Activated CD4-positive, alpha-beta T cell treated with anti-CD3 and anti-CD28 coated beads for 36 hours (primary cell): ENCODE measurements around the gene EFNA5. TPM values are rescaled to one million over a fixed set of nuclear protein-coding genes. Genes with fewer than 3 reads are reported as not detected.
A peak's percentile ranks its signal among the peaks of the same experiment; 100 is the strongest.
"Not testable (repeated sequence)": the region's sequence is repeated elsewhere in the genome, so short reads cannot be mapped to it uniquely, and the experiment has no call there.

ENCODE experiments used
- ATAC-seq: fragments of 200-7000 bp; cut with Tn5 transposase; one replicate; pipeline ENCODE4 v1.10.0; 2021; ENCODE audit warnings: mild to moderate bottlenecking, moderate library complexity
- CTCF ChIA-PET: fragments of 350-600 bp; sonication (Branson Sonifier 250); formaldehyde crosslinking; loops from one replicate; lab custom pipeline; 2021; ENCODE audit warnings: antibody characterized with exemption; lab: Charles Lee
- POLR2A ChIA-PET: fragments of 350-600 bp; sonication (Branson Sonifier 250); formaldehyde crosslinking; loops from one replicate; lab custom pipeline; 2021; ENCODE audit warnings: antibody characterized with exemption, inconsistent platforms; lab: Charles Lee
- DNase-seq: peaks from one replicate; pipeline ENCODE4 v3.0.0-alpha.2; 2020
- H3K27ac Mint-ChIP-seq: one replicate; pipeline ENCODE4 v1.8.0; 2021; ENCODE audit warnings: mixed read lengths
- H3K27me3 Mint-ChIP-seq: one replicate; pipeline ENCODE4 v1.8.0; 2021; ENCODE audit warnings: mixed read lengths
- H3K36me3 Mint-ChIP-seq: one replicate; pipeline ENCODE4 v1.8.0; 2021; ENCODE audit warnings: low read depth, mixed read lengths
- H3K4me1 Mint-ChIP-seq: one replicate; pipeline ENCODE4 v1.8.0; 2021; ENCODE audit warnings: mixed read lengths
- H3K4me3 Mint-ChIP-seq: one replicate; pipeline ENCODE4 v1.8.0; 2021; ENCODE audit warnings: mild to moderate bottlenecking, moderate library complexity, mixed read lengths
- H3K9me3 Mint-ChIP-seq: one replicate; pipeline ENCODE4 v1.8.0; 2021; ENCODE audit warnings: low read depth, mixed read lengths
- intact Hi-C, 2 experiments: fragments of 100-400 bp; cut with DNase I in 1 of 2; cut with micrococcal nuclease in 1 of 2; formaldehyde crosslinking; loops; one replicate each; pipeline versions ENCODE4 v1.14.2 to v1.15.1; 2022 to 2024; cut with DNase I, micrococcal nuclease
- total RNA-seq, 2 experiments: library from RNA; stranded (reverse); gene quantifications; one replicate each; pipeline ENCODE4 v1.2.3, GENCODE V29; 2021

Gene EFNA5
- total RNA-seq, 2 experiments from 2014 or later = not detected

- Mint-ChIP-seq H3K4me3 (no peak overlapping the region), H3K36me3 (no peaks in the 10 kb centered on the region), H3K27ac (no peak overlapping the region), H3K27me3 (peaks cover 5% of the 10 kb centered on the region), H3K4me1 (peaks cover 7% of the 10 kb centered on the region), H3K9me3 (no peaks in the 10 kb centered on the region)
- intact Hi-C loops = no loop called here
- ChIA-PET CTCF (interaction anchor here (0.8 kb wide), 1 partner anchor 201 kb away, joined by 3 read pairs; no protein-coding TSS in a partner anchor), POLR2A (no interaction called here)
- no peak for DNase-seq
- no peak for ATAC-seq
These were observed 303.3 kb downstream of the EFNA5 start for GRCh38 chr5:107367480-107367879.

DNA sequence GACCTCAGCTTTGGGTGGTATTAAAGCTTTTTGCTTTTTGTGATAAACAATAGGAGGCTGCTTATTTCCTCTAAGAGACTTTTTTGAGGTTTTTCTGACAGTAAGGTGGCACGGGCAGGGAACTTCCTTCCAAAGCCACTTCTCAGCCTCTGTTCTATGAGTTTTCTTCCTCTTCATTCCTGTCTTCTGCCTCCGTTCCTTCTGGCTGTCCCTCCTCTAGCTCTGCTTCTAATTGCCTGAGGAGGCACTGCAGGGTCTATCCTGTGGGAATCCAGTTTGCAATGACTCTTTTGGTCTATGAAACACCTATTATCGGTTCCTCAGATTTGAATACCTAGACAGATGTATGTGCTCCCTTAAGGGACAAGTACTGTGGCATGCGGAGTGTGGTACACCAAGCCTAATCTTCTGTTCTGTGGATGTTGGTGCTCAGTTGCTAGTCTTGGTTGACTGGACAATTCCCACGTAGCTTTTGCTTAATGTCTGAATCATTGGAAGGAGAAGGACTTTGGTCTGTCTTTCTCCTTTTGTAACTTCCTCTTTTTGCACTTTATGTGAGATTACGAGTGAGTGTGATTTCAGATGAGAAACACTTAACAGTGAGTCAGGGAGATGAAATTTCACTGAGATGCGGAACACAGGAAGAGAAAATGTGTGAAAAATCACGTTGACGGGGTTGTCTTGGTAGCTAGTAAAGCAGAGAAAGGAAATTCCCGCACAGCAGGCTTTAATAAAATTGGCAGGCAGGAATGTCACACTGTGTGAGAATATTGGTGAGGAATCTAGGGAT is 305.2 kb downstream of the EFNA5 start:
- POLR2A ChIA-PET = no interaction called here
- peak; percentile 36 for ATAC-seq
- peaks cover 3% of the 10 kb centered on the region for H3K27me3 Mint-ChIP-seq
- DNase-seq = no peak
- H3K36me3 Mint-ChIP-seq = no peaks in the 10 kb centered on the region
- intact Hi-C loops = no loop called here
- H3K4me1 Mint-ChIP-seq = peaks cover 7% of the 10 kb centered on the region
- CTCF ChIA-PET = no interaction called here
- no peak overlapping the region for H3K4me3 Mint-ChIP-seq
- H3K27ac Mint-ChIP-seq = no peak overlapping the region
- H3K9me3 Mint-ChIP-seq = no peaks in the 10 kb centered on the region

GRCh38 chr5:107364443-107365319 is 306.1 kb downstream of the EFNA5 start:
- intact Hi-C loops = loop anchor here in 1 of 2 experiments (5.0 kb wide), 1 partner anchor 208 kb away; no protein-coding TSS in a partner anchor
- Mint-ChIP-seq H3K4me3 (no peak overlapping the region), H3K27ac (no peak overlapping the region), H3K4me1 (peaks cover 7% of the 10 kb centered on the region), H3K9me3 (no peaks in the 10 kb centered on the region), H3K36me3 (no peaks in the 10 kb centered on the region), H3K27me3 (peaks cover 3% of the 10 kb centered on the region)
- POLR2A ChIA-PET = no interaction called here
- no peak for ATAC-seq
- CTCF ChIA-PET = interaction anchor here (0.7 kb wide), 1 partner anchor 196 kb away, joined by 3 read pairs; no protein-coding TSS in a partner anchor
- DNase-seq = no peak

- ChIA-PET CTCF (no interaction called here), POLR2A (no interaction called here)
- intact Hi-C loops = loop anchor here in 1 of 2 experiments (5.0 kb wide), 1 partner anchor 209 kb away; no protein-coding TSS in a partner anchor
- no peak overlapping the region for H3K4me3 Mint-ChIP-seq
- peaks cover 7% of the 10 kb centered on the region for H3K4me1 Mint-ChIP-seq
- ATAC-seq (no peak), DNase-seq (no peak)
- no peaks in the 10 kb centered on the region for H3K9me3 Mint-ChIP-seq
- no peaks in the 10 kb centered on the region for H3K36me3 Mint-ChIP-seq
- H3K27ac Mint-ChIP-seq = no peak overlapping the region
- H3K27me3 Mint-ChIP-seq = peaks cover 3% of the 10 kb centered on the region
These were observed 307.0 kb downstream of the EFNA5 start for GRCh38 chr5:107363768-107364167.

- intact Hi-C loops = loop anchor here in 1 of 2 experiments (5.0 kb wide), 1 partner anchor 210 kb away; no protein-coding TSS in a partner anchor
- Mint-ChIP-seq H3K4me3 (no peak overlapping the region), H3K4me1 (peaks cover 7% of the 10 kb centered on the region), H3K36me3 (no peaks in the 10 kb centered on the region), H3K9me3 (no peaks in the 10 kb centered on the region), H3K27ac (no peak overlapping the region), H3K27me3 (peaks cover 3% of the 10 kb centered on the region)
- ChIA-PET CTCF (no interaction called here), POLR2A (no interaction called here)
- DNase-seq = no peak
- no peak for ATAC-seq
These were observed 308.8 kb downstream of the EFNA5 start for GRCh38 chr5:107361945-107362344.

GRCh38 chr5:107359916-107360234 is 310.9 kb downstream of the EFNA5 start:
- Mint-ChIP-seq H3K4me3 (no peak overlapping the region), H3K27ac (no peak overlapping the region), H3K9me3 (no peaks in the 10 kb centered on the region), H3K4me1 (no peaks in the 10 kb centered on the region), H3K36me3 (no peaks in the 10 kb centered on the region), H3K27me3 (no peaks in the 10 kb centered on the region)
- intact Hi-C loops = loop anchor here in 1 of 2 experiments (5.0 kb wide), 1 partner anchor 212 kb away; no protein-coding TSS in a partner anchor
- CTCF ChIA-PET = interaction anchor here (0.7 kb wide), 1 partner anchor 29 kb away, joined by 3 read pairs; no protein-coding TSS in a partner anchor
- no peak for ATAC-seq
- POLR2A ChIA-PET = no interaction called here
- peak; percentile 9 for DNase-seq

- Mint-ChIP-seq H3K27me3 (no peaks in the 10 kb centered on the region), H3K27ac (no peak overlapping the region), H3K9me3 (no peaks in the 10 kb centered on the region), H3K4me1 (no peaks in the 10 kb centered on the region), H3K4me3 (no peak overlapping the region), H3K36me3 (no peaks in the 10 kb centered on the region)
- ATAC-seq (no peak), DNase-seq (no peak)
- ChIA-PET CTCF (interaction anchor here (0.7 kb wide), 1 partner anchor 30 kb away, joined by 3 read pairs; no protein-coding TSS in a partner anchor), POLR2A (no interaction called here)
- intact Hi-C loops = no loop called here
These were observed 311.5 kb downstream of the EFNA5 start for GRCh38 chr5:107359033-107359915.

- intact Hi-C loops = no loop called here
- ATAC-seq (no peak), DNase-seq (no peak)
- Mint-ChIP-seq H3K36me3 (no peaks in the 10 kb centered on the region), H3K4me3 (no peak overlapping the region), H3K27ac (no peak overlapping the region), H3K9me3 (no peaks in the 10 kb centered on the region), H3K27me3 (peaks cover 2% of the 10 kb centered on the region), H3K4me1 (no peaks in the 10 kb centered on the region)
- ChIA-PET POLR2A (no interaction called here), CTCF (interaction anchor here (0.7 kb wide), 1 partner anchor 143 kb away, joined by 3 read pairs; no protein-coding TSS in a partner anchor)
These were observed 313.8 kb downstream of the EFNA5 start for GRCh38 chr5:107356891-107357290.

DNA sequence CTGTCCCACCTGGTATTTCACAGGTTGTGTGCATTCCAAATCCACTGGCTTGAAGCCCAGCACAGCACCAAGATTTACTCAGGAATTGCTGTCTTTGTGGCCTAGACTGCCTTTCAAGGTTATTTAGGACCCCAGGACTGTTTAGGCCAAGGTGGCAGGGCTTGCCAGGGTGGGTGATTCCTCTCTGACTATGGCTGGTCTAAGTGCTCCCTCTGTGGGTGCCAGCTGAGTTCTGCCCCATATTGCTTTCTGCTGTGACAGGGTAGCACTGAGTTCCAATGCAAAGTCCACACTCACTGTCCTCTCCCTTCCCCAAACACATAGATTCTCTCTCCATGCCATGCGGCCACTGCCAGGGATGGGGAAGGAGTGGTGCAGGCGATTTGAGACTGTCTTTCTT is 318.2 kb downstream of the EFNA5 start:
- Mint-ChIP-seq H3K36me3 (no peaks in the 10 kb centered on the region), H3K27me3 (peaks cover 5% of the 10 kb centered on the region), H3K4me3 (no peak overlapping the region), H3K4me1 (no peaks in the 10 kb centered on the region), H3K27ac (no peak overlapping the region), H3K9me3 (no peaks in the 10 kb centered on the region)
- no peak for ATAC-seq
- DNase-seq = no peak
- CTCF ChIA-PET = no interaction called here
- POLR2A ChIA-PET = no interaction called here
- intact Hi-C loops = no loop called here

GRCh38 chr5:107346580-107346979 is 324.2 kb downstream of the EFNA5 start:
- H3K36me3 Mint-ChIP-seq, H3K4me3 Mint-ChIP-seq, H3K27me3 Mint-ChIP-seq, POLR2A ChIA-PET, intact Hi-C loops, H3K27ac Mint-ChIP-seq, ATAC-seq, H3K4me1 Mint-ChIP-seq, DNase-seq, CTCF ChIA-PET: not testable (repeated sequence)
- peaks cover 18% of the 10 kb centered on the region for H3K9me3 Mint-ChIP-seq

DNA sequence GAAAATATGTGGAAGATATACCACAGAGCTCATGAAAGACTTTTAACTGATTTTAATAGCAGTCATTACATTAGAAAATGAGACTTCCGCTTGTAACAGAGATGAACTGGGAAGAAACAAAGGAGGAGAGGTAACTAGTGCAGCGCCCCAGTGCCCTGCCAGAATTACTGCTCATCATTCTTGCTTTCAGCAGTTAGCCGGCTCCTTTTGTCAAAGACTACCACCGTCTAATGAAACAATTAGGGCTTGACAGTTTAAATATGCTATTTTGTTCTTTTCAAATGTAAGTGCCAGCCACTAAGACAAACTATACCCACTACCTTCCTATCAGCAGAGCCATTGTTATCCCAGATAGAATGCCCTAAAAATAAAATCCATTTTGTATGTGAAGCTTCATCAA is 328.4 kb downstream of the EFNA5 start:
- no peak overlapping the region for H3K4me3 Mint-ChIP-seq
- no peak overlapping the region for H3K27ac Mint-ChIP-seq
- intact Hi-C loops = no loop called here
- peaks cover 8% of the 10 kb centered on the region for H3K27me3 Mint-ChIP-seq
- DNase-seq (no peak), ATAC-seq (no peak)
- no peaks in the 10 kb centered on the region for H3K36me3 Mint-ChIP-seq
- peaks cover 18% of the 10 kb centered on the region for H3K9me3 Mint-ChIP-seq
- CTCF ChIA-PET = no interaction called here
- H3K4me1 Mint-ChIP-seq = no peaks in the 10 kb centered on the region
- POLR2A ChIA-PET = no interaction called here
